ENCODE data around the gene MMP24.
"Not testable (repeated sequence)": the region's sequence is repeated elsewhere in the genome, so short reads cannot be mapped to it uniquely, and the experiment has no call there.

MMP24 gene

DNA sequence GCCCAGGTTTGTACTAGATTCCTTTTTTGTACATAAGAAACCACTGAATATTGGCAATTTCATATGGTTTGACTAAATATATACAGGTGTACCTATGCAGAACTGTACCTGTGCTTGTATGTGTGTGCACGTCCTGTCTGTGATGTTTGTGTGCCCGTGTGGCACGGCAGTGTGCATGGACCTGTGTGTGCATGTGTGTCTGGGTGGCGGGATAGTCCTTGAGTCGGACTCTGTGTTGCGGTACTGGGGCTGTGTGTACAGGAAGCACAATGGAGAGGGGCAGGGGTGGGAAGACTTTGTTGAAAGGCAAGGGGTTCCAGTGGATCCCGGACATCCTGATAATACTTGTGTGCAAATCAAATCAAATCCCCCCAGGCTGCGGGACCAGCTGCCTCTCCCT is 69.2 kb downstream of the MMP24 start:
- DNase-seq: no peak

- DNase-seq: peak; percentile 82
These were observed 69.6 kb downstream of the MMP24 start for GRCh38 chr20:35296101-35296554.

DNA sequence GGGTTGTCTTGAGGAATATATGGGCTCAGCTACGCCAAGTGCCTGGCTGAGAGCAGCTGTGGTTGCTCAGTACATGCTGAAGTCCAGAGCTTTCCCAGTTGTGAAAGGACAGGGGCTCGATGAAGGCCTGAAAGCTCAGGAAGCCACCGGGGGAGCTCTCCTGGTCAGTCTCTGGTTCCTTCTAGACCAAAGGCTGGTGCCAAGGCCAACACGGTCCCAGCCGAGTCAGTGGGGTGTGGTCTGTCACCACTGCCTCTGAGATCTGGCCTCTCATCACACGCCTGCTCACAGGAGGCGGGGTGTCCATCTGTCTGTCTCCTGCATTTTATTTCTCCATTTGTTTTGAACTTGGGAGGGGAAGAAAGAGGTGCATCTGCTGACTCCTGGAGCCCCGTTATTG is 70.7 kb downstream of the MMP24 start:
- DNase-seq: no peak

DNA sequence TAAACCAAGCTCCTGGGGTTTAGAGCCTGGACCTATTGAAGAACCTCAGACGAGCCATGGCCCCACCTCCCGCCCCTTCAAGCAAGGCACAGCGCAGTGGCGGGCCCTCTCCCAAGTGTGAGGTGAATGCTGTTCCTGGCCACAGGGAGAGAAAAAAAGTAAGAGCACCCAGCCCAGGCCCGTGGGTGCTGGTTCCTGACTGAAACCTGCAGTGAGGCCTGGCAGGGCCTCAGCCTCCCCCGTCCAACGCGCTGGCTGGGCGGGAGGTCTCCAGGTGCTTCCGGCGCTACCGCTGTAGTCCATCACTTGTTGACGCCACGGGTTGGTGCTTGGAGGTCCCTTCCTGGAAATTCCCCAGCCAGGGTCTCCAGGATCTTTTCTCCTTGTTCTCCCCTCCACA is 71.2 kb downstream of the MMP24 start:
- DNase-seq: no peak

- no peak for DNase-seq
These were observed 71.8 kb downstream of the MMP24 start for GRCh38 chr20:35298264-35298663.

GRCh38 chr20:35299780-35300179 is 73.3 kb downstream of the MMP24 start:
- DNase-seq: no peak

GRCh38 chr20:35300469-35301262 is 74.2 kb downstream of the MMP24 start:
- no peak for DNase-seq

- no peak for DNase-seq
These were observed 74.9 kb downstream of the MMP24 start for GRCh38 chr20:35301426-35301825.

GRCh38 chr20:35302421-35303335 is 76.2 kb downstream of the MMP24 start:
- peak; percentile 28 for DNase-seq

GRCh38 chr20:35303382-35303734 is 76.9 kb downstream of the MMP24 start:
- DNase-seq: no peak

- DNase-seq: peak; percentile 86
These were observed 77.4 kb downstream of the MMP24 start for GRCh38 chr20:35303735-35304491.

DNA sequence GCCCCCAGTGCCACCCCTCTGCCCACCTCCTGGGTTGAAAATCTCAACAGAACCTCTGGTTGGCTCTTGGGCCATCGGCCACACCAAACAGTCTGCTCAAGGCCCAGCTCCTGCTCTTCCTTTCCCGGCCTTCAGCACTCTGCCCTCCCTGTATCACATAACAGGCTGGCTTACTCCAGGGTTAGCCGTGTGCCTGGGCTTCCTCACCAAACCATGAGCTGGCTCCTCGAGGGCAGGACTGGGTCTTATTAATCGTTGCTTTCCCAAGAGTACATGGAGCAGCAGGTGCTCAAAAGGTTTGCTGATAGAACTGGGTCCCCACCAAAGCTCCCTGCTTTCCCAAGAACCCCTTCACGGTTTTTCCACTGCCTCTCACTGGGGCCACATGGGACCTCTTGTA is 78.5 kb downstream of the MMP24 start:
- DNase-seq: no peak

DNA sequence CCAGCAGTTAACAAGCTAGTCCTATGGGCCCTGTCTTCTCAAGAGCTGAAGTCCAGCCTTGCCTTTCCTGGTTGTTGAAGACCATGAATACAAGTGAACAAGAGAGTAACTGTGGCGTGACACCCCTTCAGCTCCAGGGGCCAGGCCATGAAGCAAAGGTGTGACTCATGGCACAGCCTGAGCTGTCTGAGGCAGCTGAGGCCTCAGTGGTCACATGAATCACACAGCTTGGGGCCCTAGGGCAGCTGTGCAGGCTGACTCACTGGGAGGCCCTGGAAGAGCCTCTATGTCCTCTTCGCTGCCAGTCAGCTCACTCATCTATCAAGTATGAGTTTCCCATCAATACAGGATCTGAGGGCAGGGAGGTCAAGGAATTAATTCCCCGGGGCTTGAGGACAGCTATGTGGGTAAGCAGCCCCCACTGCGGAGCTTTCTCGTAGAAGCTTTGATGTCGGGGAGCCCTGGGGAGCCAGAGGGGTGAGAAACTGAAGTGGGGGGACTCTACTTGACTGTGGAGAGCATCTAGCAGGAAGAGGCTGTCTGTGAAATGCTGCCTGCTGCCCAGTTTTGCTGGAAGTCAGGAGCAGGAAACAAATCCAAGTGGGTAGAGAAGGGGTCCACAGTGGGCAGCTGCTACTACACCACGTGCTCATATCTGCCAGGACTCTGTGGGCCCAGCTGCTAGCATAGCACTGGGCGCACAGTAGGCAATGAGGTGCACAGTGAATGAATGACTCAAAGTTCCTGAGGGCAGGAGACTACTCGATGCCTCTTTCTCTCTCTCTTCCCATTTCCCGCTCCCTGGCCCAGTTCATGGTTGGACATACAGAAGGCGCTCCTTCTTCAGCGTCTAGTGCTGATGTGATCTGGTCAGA is 79.4 kb downstream of the MMP24 start:
- DNase-seq: no peak

DNA sequence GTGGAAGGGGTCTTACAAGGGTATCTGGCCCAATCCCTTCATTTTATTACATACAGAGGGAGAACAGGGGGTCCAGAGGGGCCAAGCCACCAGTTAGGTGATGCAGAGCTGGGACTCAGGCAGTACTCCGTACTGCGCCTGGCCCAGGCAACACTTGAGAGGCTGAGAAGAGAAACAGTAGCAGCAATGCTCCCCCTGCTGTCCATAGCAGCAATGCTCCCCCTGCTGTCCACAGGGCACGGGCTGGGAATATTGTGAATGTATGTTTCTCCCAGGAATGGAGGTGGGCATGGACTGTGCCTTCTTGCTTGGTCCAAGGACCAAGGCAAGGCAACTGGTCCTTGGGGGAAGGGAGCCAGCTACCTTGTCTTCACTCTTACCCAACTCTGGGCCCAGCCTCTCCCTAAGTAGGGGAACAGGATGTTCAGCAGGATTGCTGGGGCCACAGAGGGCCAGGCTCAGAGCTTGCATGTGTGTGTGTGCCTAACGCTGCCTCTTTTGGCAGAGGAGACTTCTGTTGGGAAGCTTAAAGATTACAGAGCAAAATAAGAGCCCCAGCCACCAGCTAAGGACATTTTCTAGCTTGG is 80.5 kb downstream of the MMP24 start:
- DNase-seq: peak; percentile 27

DNA sequence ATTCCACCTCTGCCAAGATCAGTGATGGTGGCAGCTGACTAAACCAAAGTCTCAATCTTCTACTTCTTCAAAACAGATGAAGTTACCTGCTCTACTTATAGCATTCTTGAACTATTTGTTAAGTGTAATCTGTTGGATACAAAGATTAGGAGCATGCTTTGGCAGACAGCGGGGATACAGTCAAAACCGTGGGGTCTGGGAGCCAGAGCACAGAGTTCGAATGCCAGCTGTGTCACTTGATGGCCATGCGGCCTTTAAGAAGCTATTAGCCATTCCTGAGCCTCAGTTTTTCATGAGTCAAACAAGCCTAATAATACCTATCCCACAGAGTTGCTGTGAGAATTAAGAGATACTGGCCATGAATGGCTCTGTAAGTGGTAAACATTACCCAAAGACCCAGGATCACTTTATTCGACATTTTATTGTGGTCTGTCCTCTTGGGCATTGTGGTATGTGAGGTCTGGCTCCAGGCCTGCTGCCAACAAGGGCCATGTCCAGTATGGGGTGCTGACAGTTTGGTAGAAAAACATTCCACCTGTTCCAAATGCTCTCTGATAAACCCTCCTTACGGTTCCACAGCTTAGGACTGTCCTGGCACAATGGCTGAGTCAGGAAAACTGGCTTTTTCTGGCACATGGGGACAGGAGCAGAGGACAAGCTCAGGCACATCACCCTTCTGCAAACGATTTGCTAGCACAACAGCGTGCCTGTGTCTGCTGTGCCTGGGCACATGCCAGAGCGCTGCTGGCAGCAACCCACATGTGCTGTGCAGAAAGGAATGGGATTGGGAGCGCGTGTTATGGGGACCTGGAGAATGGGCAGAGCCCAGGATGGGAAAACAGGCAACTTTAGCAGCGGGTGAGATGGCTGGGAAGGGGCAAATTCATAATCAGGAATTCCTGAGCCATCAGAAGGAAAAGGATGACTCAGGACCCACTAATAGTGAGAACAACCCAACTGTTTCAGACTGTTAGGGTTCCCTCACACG is 81.5 kb downstream of the MMP24 start:
- DNase-seq: peak; percentile 94

DNA sequence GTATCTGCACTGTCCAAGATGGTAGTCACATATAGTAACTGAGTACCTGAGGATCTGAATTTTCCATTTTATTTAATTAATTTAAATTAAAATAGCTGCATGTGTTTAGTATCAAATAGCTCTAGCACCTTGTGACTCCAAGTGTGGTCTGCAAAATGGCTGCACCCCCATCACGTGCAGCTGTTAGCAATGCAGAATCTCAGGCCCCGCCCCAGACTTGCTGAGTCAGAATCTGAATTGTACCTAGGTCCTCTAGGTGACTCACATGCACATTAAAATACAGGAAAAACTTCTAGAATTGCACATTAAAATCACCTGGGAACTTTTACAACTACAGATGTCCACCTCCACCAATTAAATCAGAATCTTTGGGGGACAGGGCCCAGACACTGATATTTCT is 84.9 kb downstream of the MMP24 start:
- DNase-seq: no peak

GRCh38 chr20:35311822-35312221 is 85.3 kb downstream of the MMP24 start:
- DNase-seq: no peak

DNA sequence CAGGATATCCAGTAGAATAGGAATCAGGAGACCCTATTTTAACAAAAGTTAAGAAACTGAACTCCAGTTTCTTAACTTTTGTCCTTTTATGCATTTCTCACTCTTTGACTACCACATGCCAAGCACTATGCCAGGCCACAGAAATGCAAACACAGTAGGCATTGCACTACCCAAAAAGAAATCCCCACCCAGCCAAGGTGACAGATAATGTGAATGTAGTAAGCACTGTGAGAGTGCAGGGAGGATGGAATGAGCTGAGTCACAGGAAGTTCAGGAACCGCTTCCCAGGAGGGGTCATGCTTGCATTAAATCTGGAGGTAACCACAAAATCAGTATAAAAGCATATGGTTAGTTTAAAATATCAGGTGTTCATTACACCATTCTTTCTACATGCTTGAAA is 85.8 kb downstream of the MMP24 start:
- DNase-seq: no peak

DNA sequence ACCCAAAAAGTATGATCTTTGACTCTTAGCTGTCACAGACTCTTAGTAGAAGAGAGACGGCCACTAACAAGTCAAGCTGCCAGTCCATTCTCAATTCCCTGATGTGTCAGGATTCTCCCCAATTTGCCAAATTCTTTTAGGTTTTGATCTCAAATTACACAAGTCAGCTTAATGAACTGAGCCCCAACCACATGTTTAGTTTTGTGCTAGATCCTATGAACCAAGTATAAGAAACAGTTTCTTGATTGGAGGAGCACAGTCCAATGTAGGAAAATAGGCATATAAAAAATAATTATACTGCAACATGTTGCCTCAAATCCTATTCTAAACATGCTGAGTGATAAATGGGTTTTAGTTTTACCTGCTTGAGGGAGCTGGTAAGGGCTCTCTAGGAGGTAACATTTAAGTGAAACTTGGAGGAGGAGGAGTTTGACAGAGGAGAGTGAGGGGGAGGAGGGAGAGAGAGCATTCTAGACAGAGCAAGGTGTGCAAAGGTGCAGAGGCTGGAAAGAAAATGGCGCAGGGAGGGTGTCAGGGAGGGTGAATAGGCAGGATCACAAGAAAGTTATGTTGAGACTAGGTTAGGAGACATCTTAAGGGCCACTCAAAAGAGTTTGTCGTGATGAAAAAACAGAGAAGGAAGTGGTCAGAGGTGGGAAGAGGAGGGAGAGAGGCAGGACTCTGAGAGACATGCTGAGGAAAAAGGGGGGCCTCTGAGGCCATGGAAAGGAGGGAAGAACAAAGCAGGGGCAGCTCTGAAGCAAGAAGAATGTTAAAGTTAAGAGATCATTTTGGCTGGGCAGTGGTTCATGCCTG is 88.5 kb downstream of the MMP24 start:
- no peak for DNase-seq

GRCh38 chr20:35315632-35316020 is 89.1 kb downstream of the MMP24 start:
- not testable (repeated sequence) for DNase-seq
